Amniotic epithelial cell (primary cell): Measurements from ENCODE around the gene GRIN3B.
"Not testable (repeated sequence)": the region's sequence is repeated elsewhere in the genome, so short reads cannot be mapped to it uniquely, and the experiment has no call there.

Source experiments
- DNase-seq: peaks from one replicate; pipeline ENCODE4 v3.0.0-alpha.2; 2010; ENCODE audit warnings: low read depth

Gene GRIN3B

GRCh38 chr19:1019980-1020867 is 20.0 kb downstream of the GRIN3B start:
- no peak for DNase-seq

- peak; percentile 95 for DNase-seq
These were observed 20.7 kb downstream of the GRIN3B start, which contains the start of gene TMEM259 for GRCh38 chr19:1020868-1021425. Gene TMEM259, minus strand, starts transcription at chr19:1021123. Its CDS starts 127 bp downstream, at chr19:1020996.

- DNase-seq = not testable (repeated sequence)
These were observed 23.6 kb downstream of the GRIN3B start for GRCh38 chr19:1023883-1024188.

DNA sequence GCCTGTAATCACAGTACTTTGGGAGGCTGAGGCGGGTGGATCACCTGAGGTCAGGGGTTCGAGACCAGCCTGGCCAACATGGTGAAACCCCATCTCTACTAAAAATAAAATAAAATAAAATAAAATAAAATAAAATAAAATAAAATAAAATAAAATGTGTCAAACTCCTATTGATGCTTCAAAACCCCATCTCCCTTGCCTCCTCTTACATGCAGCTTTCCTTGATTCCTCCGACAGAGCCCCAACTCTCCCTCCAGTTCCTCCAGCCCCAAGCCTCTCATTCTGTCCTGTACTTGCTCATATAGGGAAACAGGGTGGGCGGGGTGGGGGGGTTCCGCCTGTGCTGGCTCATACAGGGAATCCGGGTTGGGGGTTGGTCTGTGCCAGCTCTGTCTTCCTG is 24.9 kb downstream of the GRIN3B start:
- not testable (repeated sequence) for DNase-seq

DNA sequence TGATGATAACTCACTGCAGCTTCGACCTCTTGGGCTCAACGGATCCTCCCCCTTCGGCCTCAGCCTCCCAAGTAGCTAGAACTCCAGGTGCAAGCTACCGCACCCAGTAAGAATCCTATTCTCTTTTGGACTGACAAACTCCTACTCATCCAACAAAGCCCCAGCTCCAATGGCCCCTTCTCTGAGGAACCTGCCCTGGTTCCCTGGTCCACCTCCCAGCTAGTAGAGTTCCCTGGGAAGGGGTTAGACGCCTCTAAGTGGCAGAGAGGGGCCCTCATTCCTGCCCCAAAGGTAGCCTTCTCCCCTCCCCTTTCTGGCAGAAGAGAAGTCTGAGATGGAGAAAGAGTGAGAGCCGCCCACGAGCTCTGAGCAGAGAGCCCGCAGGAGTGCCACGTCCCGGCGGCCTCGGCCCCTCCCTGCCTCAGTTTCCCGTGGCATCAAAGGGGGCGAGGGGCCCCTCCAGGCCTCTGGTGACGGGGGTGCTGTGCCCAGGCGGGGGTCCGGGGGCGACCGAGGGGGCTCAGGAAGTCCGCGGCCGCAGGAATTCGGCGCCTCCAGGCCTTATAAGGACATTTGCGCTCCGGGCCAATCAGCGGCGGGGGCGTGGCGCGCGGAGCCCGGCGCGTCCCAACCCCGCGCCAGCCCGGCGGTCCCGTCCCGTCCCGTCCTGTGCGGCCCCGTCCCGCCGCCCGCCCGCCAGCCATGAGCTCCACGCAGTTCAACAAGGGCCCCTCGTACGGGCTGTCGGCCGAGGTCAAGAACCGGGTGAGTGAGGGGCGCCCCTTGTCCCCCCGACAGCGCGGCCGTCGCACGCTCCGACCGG is 26.0 kb downstream of the GRIN3B start, which contains the start of gene CNN2:
Gene CNN2, plus strand, starts transcription at position 649 of the 823 bp plus-strand sequence. Its CDS starts 54 bp downstream, at position 703.
- peak; percentile 68 for DNase-seq

DNA sequence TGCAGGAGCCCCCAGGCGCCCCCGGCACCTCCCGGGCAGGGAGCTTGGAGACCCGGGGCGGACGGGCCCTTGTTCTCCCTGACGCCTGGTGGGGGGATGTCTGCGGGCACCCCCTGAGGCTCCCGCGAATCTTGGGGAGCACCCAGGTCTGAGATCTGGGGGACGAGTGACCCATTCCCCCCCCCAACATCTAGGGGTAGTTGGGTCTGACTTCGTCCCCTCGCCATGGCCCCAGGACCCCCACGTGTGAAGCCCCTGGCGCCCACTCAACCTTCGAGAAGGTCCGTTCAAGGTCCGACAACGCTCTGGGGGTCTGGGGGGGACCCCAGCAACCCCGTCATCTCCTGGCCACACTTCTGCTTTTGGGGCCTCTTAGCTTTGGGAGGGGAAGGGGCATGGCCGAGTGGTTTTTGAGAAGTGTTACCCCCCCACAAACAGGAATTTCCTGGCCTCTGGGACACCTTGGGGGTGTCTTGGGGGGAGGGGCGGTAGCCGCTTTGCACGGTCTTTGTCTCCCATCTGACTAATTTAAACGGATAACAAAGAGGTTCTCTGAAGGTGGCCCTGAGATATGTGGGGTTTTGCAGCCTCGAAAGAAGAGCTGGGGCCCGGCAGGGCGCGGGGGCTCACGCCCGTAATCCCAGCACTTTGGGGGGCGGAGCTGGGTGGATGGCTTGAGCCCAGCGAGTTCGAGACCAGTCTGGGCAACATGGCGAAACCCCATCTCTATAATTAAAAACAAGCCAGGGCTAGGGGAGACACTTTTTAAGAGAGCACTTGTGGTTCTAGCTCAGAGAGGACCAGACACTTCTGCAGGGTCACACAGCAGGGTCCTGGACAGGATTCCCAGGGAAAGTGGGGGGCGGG is 26.8 kb downstream of the GRIN3B start:
- DNase-seq = no peak

- DNase-seq = no peak
These were observed 27.4 kb downstream of the GRIN3B start for GRCh38 chr19:1027650-1028061.

- DNase-seq = peak; percentile 93
These were observed 28.1 kb downstream of the GRIN3B start for GRCh38 chr19:1028062-1028926.

DNA sequence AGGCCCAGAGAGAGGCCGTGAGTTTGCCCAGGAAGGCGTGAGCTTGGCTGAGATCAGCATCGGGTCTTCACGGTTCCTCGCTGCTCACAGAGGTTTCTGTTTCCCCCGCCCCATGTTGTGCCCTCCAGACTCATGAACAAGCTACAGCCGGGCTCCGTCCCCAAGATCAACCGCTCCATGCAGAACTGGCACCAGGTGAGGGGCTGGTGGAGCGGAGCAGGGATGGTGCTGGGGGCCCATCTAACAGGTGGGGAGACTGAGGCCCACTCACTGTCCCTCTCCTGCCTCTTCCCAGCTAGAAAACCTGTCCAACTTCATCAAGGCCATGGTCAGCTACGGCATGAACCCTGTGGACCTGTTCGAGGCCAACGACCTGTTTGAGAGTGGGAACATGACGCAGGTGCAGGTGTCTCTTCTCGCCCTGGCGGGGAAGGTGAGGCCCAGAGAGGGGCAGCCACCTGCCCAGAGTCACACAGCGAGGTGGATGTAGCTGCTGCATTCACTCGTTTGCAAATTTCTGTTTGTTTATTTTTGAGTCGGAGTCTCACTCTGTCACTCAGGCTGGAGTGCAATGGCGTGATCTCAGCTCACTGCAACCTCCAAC is 32.1 kb downstream of the GRIN3B start:
- no peak for DNase-seq

DNA sequence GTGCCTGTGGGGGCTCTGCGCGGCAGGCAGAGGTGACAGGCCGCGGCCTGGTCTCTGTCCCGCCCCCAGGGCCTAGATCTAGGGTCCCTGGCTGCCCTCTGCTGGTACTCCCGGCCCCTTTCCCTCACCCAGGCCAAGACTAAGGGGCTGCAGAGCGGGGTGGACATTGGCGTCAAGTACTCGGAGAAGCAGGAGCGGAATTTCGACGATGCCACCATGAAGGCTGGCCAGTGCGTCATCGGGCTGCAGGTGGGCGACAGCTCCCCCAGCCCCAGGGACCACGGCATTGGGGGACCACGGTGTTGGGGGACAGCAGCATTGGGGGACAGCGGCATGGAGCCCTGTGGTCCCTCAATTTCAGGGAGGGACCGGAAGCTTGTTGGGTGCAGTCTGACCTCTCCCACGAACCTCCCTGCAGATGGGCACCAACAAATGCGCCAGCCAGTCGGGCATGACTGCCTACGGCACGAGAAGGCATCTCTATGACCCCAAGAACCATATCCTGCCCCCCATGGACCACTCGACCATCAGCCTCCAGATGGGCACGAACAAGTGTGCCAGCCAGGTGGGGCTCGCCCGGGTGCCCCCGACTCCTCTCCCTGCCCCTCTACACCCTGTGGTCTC is 35.9 kb downstream of the GRIN3B start:
- no peak for DNase-seq

DNA sequence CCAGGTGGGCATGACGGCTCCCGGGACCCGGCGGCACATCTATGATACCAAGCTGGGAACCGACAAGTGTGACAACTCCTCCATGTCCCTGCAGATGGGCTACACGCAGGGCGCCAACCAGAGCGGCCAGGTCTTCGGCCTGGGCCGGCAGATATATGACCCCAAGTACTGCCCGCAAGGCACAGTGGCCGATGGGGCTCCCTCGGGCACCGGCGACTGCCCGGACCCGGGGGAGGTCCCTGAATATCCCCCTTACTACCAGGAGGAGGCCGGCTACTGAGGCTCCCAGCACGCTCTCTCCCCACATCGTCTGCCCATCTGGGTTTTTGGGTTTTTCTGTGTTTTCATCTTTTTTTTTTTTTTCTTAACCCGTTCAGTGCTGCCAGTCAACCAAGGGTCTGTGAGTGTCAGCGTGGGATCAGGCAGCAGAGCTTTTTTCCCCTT is 37.4 kb downstream of the GRIN3B start:
- no peak for DNase-seq

DNA sequence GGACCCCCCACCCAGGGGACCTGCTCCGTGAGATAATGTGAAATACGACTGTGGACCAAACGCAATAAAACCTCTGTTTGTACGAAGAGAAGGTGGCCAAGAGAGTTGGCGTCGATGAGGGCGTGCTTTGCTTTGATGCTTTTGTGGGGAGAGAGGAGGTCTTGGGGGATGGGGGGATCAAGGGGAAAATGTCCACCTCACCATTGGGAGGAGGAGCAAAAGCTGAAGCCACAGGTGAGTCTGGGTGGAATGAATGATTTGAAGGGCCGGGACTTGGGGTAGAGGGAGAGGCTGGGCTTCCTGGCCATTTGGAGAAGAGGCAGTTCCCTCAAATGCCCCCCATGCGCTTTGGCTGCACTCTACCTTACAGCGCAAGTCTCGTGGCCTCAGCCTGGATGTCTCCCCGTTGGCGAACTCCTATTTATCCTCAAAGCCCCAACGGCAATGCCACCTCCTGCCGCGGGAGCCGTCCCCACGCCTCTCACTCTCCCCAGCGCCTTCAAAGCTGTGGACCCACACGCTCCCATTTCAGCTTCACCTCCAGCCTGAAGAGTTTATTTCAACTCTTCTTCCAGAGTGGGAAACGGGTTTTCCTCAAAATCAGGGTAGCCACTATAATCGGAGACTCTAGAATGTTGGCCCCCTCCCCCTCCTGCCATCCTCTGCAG is 38.9 kb downstream of the GRIN3B start:
- peak; percentile 30 for DNase-seq

GRCh38 chr19:1039646-1040475 is 39.6 kb downstream of the GRIN3B start, which contains the start of gene ABCA7:
Gene ABCA7, plus strand, starts transcription at chr19:1040107. Its CDS starts 1,255 bp downstream, at chr19:1041362.
- DNase-seq = peak; percentile 96

GRCh38 chr19:1040476-1041271 is 40.5 kb downstream of the GRIN3B start:
- peak; percentile 92 for DNase-seq

DNA sequence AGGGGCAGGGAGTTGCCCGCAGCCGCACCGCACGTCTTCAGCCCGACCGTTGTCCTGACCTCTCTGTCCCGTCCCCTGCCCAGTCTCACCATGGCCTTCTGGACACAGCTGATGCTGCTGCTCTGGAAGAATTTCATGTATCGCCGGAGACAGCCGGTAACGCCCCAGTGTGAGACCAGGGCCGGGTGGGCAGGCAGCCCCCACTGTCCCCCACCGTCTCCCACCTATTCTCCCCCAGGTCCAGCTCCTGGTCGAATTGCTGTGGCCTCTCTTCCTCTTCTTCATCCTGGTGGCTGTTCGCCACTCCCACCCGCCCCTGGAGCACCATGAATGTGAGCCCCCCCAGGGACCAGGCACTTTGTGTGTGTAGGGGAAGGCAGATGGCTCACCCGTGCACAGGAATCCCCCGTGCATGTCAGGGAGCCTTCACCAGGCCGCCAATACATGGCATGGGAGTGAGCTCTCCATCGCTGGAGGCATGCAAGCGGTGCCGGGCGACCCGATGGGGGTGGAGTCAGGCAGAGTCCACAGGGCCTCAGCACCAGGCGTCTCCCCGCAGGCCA is 41.1 kb downstream of the GRIN3B start:
- DNase-seq = no peak

- DNase-seq = no peak
These were observed 41.8 kb downstream of the GRIN3B start for GRCh38 chr19:1041835-1042685.
